ENCODE data around the gene SOX30.

SOX30 gene

GRCh38 chr5:157658893-157659292 is 6.7 kb upstream of the SOX30 start:
- no peak for DNase-seq (ENCODE audit: low read depth)
- TF ChIP-seq CTCF (conservative IDR thresholded peaks at IDR 0.05; ENCODE audit: control insufficient read depth, insufficient read depth, low read depth, low read length), result no peak
- H3K4me3 ChIP-seq (ENCODE audit: control insufficient read depth, low read depth, low read length), result no peak overlapping the region

- no peak for DNase-seq (ENCODE audit: low read depth)
- no peak overlapping the region for H3K4me3 ChIP-seq (ENCODE audit: control insufficient read depth, low read depth, low read length)
- no peak for TF ChIP-seq CTCF (conservative IDR thresholded peaks at IDR 0.05; ENCODE audit: control insufficient read depth, insufficient read depth, low read depth, low read length)
These were observed 5.3 kb upstream of the SOX30 start for GRCh38 chr5:157657516-157657915.

- peak overlapping the region; percentile 34 for H3K4me3 ChIP-seq (ENCODE audit: control insufficient read depth, low read depth, low read length)
- no peak for TF ChIP-seq CTCF (conservative IDR thresholded peaks at IDR 0.05; ENCODE audit: control insufficient read depth, insufficient read depth, low read depth, low read length)
- DNase-seq (ENCODE audit: low read depth), result peak; percentile 46
These were observed 438 bp downstream of the SOX30 start for GRCh38 chr5:157651623-157652376.

- no peak overlapping the region for H3K4me3 ChIP-seq (ENCODE audit: control insufficient read depth, low read depth, low read length)
- DNase-seq (ENCODE audit: low read depth), result no peak
- TF ChIP-seq CTCF (conservative IDR thresholded peaks at IDR 0.05; ENCODE audit: control insufficient read depth, insufficient read depth, low read depth, low read length), result no peak
These were observed 1.1 kb downstream of the SOX30 start for GRCh38 chr5:157650991-157651611.

- H3K4me3 ChIP-seq (ENCODE audit: control insufficient read depth, low read depth, low read length), result no peak overlapping the region
- no peak for TF ChIP-seq CTCF (conservative IDR thresholded peaks at IDR 0.05; ENCODE audit: control insufficient read depth, insufficient read depth, low read depth, low read length)
- no peak for DNase-seq (ENCODE audit: low read depth)
These were observed 3.1 kb downstream of the SOX30 start for GRCh38 chr5:157649101-157649500.

GRCh38 chr5:157648275-157648990 is 3.8 kb downstream of the SOX30 start:
- DNase-seq (ENCODE audit: low read depth), result no peak
- no peak for TF ChIP-seq CTCF (conservative IDR thresholded peaks at IDR 0.05; ENCODE audit: control insufficient read depth, insufficient read depth, low read depth, low read length)
- no peak overlapping the region for H3K4me3 ChIP-seq (ENCODE audit: control insufficient read depth, low read depth, low read length)

Data from fibroblast of mammary gland (primary cell).